GM12878 (cell line): ENCODE measurements around the gene PIM2. TPM values are rescaled to one million over a fixed set of nuclear protein-coding genes. Genes with fewer than 3 reads are reported as not detected.
A peak's percentile ranks its signal among the peaks of the same experiment; 100 is the strongest.

Experiments
- ATAC-seq: fragments of 200-7000 bp; cut with Tn5 transposase; 3 replicates; pipeline ENCODE4 v1.9.1; 2020; ENCODE audit warnings: mild to moderate bottlenecking, moderate library complexity
- BruUV-seq: library from RNA; stranded (reverse); fragments of 400-500 nt; replicated peaks from 2 replicates; lab custom pipeline; 2021; lab: Mats Ljungman, UMichigan
- CTCF ChIA-PET: fragments of 300-600 bp; sonication (Branson Sonifier 250); formaldehyde crosslinking; extraction: SDS; loops from one replicate; lab custom pipeline; 2021; ENCODE audit warnings: inconsistent platforms; lab: Yijun Ruan, JAX
- POLR2A ChIA-PET: fragments of 350-600 bp; formaldehyde crosslinking; extraction: SDS; loops from one replicate; lab custom pipeline; 2021; ENCODE audit warnings: inconsistent platforms; lab: Charles Lee
- RAD21 ChIA-PET: fragments of 300-600 bp; sonication (Branson Sonifier 250); formaldehyde crosslinking; loops from one replicate; lab custom pipeline; 2023; ENCODE audit warnings: antibody characterized with exemption; ENCODE audit not compliant: unreplicated experiment; lab: Charles Lee
- SMC1A ChIA-PET: fragments of 300-600 bp; sonication (Branson Sonifier 250); formaldehyde crosslinking; loops from one replicate; lab custom pipeline; 2023; ENCODE audit not compliant: unreplicated experiment, uncharacterized antibody; lab: Charles Lee
- DNase-seq: peaks from one replicate; pipeline ENCODE4 v3.0.0-alpha.2; 2011; ENCODE audit warnings: low read depth, low spot score
- FAIRE-seq: peaks from 3 replicates; lab custom pipeline; 2011; peaks lifted over from hg19 to GRCh38; lab: Jason Lieb, UNC
- H2AFZ ChIP-seq: 2 replicates; pipeline ENCODE4 v1.6.0; 2011; ENCODE audit warnings: low read depth, low read length, control low read depth; ENCODE audit not compliant: control insufficient read depth
- H3K27ac ChIP-seq: 2 replicates; pipeline ENCODE4 v1.5.1; 2011; ENCODE audit warnings: control low read depth; ENCODE audit not compliant: control insufficient read depth, insufficient read depth
- H3K27me3 ChIP-seq, 2 experiments: replicated peaks in 1 of 2; 2 replicates each; pipeline versions ENCODE4 v1.6.0 to v1.6.1; 2011; ENCODE audit warnings: low read length in 1 of 2; ENCODE audit not compliant: control insufficient read depth in 2 of 2, insufficient read depth in 2 of 2
- H3K36me3 ChIP-seq, 2 experiments: 2 replicates each; pipeline ENCODE4 v1.5.1; 2011; ENCODE audit warnings: low read length in 1 of 2; ENCODE audit not compliant: control insufficient read depth in 2 of 2, insufficient read depth in 2 of 2
- H3K4me1 ChIP-seq: 2 replicates; pipeline ENCODE4 v1.6.1; 2011; ENCODE audit warnings: mild to moderate bottlenecking, low read length, moderate library complexity, mixed read lengths; ENCODE audit not compliant: control insufficient read depth, insufficient read depth
- H3K4me2 ChIP-seq: 2 replicates; pipeline ENCODE4 v1.6.0; 2011; ENCODE audit warnings: control low read depth; ENCODE audit not compliant: control insufficient read depth, insufficient read depth
- H3K4me3 ChIP-seq: fragments of 200-600 bp; sonication (generic); 2 replicates; pipeline ENCODE4 v1.5.1; 2016
- H3K79me2 ChIP-seq: 2 replicates; pipeline ENCODE4 v1.6.0; 2011; ENCODE audit warnings: low read length; ENCODE audit not compliant: control insufficient read depth, insufficient read depth
- H3K9ac ChIP-seq: 2 replicates; pipeline ENCODE4 v1.8.0; 2011; ENCODE audit warnings: low read length, control low read depth, mixed read lengths; ENCODE audit not compliant: control insufficient read depth, insufficient read depth
- H3K9me3 ChIP-seq: replicated peaks from 3 replicates; pipeline ENCODE4 v1.5.1; 2011; ENCODE audit warnings: mild to moderate bottlenecking, low read length; ENCODE audit not compliant: control insufficient read depth, insufficient read depth
- H4K20me1 ChIP-seq: 2 replicates; pipeline ENCODE4 v1.6.0; 2011; ENCODE audit not compliant: control insufficient read depth, insufficient read depth
- CBX5 ChIP-seq: sonication (generic); IDR thresholded peaks from 2 replicates; pipeline ENCODE4 v1.6.1; 2016; ENCODE audit warnings: low read depth, moderate library complexity, mild to moderate bottlenecking, inconsistent platforms
- ESRRA ChIP-seq: IDR thresholded peaks from 2 replicates; pipeline ENCODE4 v1.6.1; 2012; ENCODE audit warnings: mild to moderate bottlenecking, low read length, improper control_type of control experiment
- LARP7 ChIP-seq: fragments of 450-650 bp; IDR thresholded peaks from 2 replicates; pipeline ENCODE4 v1.6.1; 2017; ENCODE audit warnings: mild to moderate bottlenecking
- MEF2A ChIP-seq: IDR thresholded peaks from 2 replicates; pipeline ENCODE4 v1.6.1; 2011; ENCODE audit warnings: low read depth, mild to moderate bottlenecking, low read length, moderate library complexity; ENCODE audit not compliant: insufficient read depth
- NR2F1 ChIP-seq: fragments of 450-650 bp; conservative IDR thresholded peaks from 2 replicates; pipeline ENCODE4 v1.6.1; 2017; ENCODE audit warnings: mild to moderate bottlenecking
- TCF3 ChIP-seq: IDR thresholded peaks from 2 replicates; pipeline ENCODE4 v1.6.1; 2012; ENCODE audit warnings: low read depth, mild to moderate bottlenecking, low read length, borderline replicate concordance; ENCODE audit not compliant: insufficient read depth
- ZSCAN29 ChIP-seq: fragments of 450-650 bp; IDR thresholded peaks from 2 replicates; pipeline ENCODE4 v1.6.1; 2017; ENCODE audit warnings: mild to moderate bottlenecking, moderate library complexity
- WGBS: methylation state at CpG from one replicate; pipeline ENCODE4 v1.1.6; 2016; ENCODE audit warnings: low lambda C conversion rate; ENCODE audit not compliant: insufficient replicate concordance, insufficient coverage; ENCODE audit errors: missing lambda C conversion rate; 5-methylcytosine and 5-hydroxymethylcytosine counted together
- in situ Hi-C: fragments of 300-500 bp; cut with MboI; formaldehyde crosslinking; loops from 9 replicates; pipeline ENCODE4 v1.14.3; 2018; ENCODE audit warnings: mixed read lengths
- intact Hi-C: fragments of 100-400 bp; cut with micrococcal nuclease; formaldehyde crosslinking; loops from one replicate; pipeline ENCODE4 v1.14.2; 2022; ENCODE audit not compliant: unreplicated experiment
- polyA plus RNA-seq, 11 experiments: library from polyadenylated mRNA; depleted of rRNA in 4 of 11; unstranded in 6 of 11; stranded (reverse) in 5 of 11; fragments of >200 nt; fragmentation: Nextera tagmentation in 4 of 11; fragmentation: Illumina TruSeq in 1 of 11; extraction: Ambion mirVana in 4 of 11; extraction: Trizol in 1 of 11; gene quantifications; 1 replicate in 1 of 11; 2 replicates in 10 of 11; pipeline versions ENCODE4 v1.2.1 to v1.2.3, GENCODE V29; 2011 to 2016; ENCODE audit warnings: inconsistent platforms in 2 of 11, missing spikeins in 2 of 11, low read depth in 1 of 11
- total RNA-seq, 4 experiments: library from RNA; depleted of rRNA in 3 of 4; stranded (reverse); fragments of >200 nt in 3 of 4; fragmentation: Illumina TruSeq in 1 of 4; extraction: Trizol in 1 of 4; gene quantifications; 2 replicates each; pipeline versions ENCODE4 v1.2.1 to v1.2.3, GENCODE V29; 2013 to 2021
- TF ChIP-seq, protein P1 (sequence below): fragments of 450-650 bp; conservative IDR thresholded peaks from 2 replicates; pipeline ENCODE4 v1.6.1; 2017; ENCODE audit warnings: mild to moderate bottlenecking, moderate library complexity
- TF ChIP-seq, protein P2 (sequence below): fragments of 450-650 bp; formaldehyde crosslinking; IDR thresholded peaks from 2 replicates; pipeline ENCODE4 v1.5.0; 2022; ENCODE audit warnings: mild to moderate bottlenecking, missing genetic modification characterization

PIM2 gene
- total and polyA plus RNA-seq, 10 of the 15 experiments (the other 5 are each of a cell fraction or from before 2014, with no cell fraction given), result 19.2 to 96.8 (median 32.3) TPM

DNA sequence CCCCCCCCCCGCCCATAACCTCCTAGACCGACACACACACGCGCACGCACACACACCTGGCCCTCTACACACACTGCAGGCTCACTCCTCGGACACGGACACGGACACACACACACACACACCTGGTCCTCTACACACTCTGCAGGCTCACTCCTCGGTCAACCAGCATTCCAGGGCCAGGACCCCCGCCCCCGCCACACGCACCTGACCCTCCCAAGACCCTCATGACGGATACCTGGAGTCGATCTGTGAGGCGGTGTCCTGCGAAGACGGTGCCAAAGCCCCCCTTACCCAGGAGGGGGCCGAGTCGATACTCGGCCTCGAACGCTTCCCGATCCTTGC, 552 bp downstream of the PIM2 start:
- Histone ChIP-seq H3K4me1 (peaks cover 9% of the 10 kb centered on the region), H3K9me3 (no peaks in the 10 kb centered on the region; the same call in 2 of the 3 replicates), H4K20me1 (peaks cover 5% of the 10 kb centered on the region), H2AFZ (no peak overlapping the region), H3K4me3 (peak overlapping the region; percentile 73), H3K36me3 (peaks cover 3 to 5% of the 10 kb centered on the region in 2 experiments; a peak in 3 of 4 replicates), H3K27ac (peak overlapping the region; percentile 83), H3K27me3 (no peaks in the 10 kb centered on the region), H3K9ac (peak overlapping the region; percentile 83), H3K79me2 (peaks cover 41% of the 10 kb centered on the region), H3K4me2 (no peak overlapping the region)
- DNase-seq, result no peak
- BruUV-seq, result no TSS peak
- 32% methylated on average over 18 of the region's 23 CpGs for WGBS
- TF ChIP-seq LARP7, result no peak
- TF ChIP-seq, protein P1, sequence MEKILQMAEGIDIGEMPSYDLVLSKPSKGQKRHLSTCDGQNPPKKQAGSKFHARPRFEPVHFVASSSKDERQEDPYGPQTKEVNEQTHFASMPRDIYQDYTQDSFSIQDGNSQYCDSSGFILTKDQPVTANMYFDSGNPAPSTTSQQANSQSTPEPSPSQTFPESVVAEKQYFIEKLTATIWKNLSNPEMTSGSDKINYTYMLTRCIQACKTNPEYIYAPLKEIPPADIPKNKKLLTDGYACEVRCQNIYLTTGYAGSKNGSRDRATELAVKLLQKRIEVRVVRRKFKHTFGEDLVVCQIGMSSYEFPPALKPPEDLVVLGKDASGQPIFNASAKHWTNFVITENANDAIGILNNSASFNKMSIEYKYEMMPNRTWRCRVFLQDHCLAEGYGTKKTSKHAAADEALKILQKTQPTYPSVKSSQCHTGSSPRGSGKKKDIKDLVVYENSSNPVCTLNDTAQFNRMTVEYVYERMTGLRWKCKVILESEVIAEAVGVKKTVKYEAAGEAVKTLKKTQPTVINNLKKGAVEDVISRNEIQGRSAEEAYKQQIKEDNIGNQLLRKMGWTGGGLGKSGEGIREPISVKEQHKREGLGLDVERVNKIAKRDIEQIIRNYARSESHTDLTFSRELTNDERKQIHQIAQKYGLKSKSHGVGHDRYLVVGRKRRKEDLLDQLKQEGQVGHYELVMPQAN, result no peak
- TF ChIP-seq, protein P2, sequence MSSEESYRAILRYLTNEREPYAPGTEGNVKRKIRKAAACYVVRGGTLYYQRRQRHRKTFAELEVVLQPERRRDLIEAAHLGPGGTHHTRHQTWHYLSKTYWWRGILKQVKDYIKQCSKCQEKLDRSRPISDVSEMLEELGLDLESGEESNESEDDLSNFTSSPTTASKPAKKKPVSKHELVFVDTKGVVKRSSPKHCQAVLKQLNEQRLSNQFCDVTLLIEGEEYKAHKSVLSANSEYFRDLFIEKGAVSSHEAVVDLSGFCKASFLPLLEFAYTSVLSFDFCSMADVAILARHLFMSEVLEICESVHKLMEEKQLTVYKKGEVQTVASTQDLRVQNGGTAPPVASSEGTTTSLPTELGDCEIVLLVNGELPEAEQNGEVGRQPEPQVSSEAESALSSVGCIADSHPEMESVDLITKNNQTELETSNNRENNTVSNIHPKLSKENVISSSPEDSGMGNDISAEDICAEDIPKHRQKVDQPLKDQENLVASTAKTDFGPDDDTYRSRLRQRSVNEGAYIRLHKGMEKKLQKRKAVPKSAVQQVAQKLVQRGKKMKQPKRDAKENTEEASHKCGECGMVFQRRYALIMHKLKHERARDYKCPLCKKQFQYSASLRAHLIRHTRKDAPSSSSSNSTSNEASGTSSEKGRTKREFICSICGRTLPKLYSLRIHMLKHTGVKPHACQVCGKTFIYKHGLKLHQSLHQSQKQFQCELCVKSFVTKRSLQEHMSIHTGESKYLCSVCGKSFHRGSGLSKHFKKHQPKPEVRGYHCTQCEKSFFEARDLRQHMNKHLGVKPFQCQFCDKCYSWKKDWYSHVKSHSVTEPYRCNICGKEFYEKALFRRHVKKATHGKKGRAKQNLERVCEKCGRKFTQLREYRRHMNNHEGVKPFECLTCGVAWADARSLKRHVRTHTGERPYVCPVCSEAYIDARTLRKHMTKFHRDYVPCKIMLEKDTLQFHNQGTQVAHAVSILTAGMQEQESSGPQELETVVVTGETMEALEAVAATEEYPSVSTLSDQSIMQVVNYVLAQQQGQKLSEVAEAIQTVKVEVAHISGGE, result no peak
- no peak for TF ChIP-seq NR2F1
- TF ChIP-seq MEF2A, result no peak
- TF ChIP-seq ESRRA, result no peak
- TF ChIP-seq ZSCAN29, result no peak
- no peak for TF ChIP-seq CBX5
- no peak for TF ChIP-seq TCF3
- in situ Hi-C loops (no loop called here), intact Hi-C loops (loop anchor here (5.0 kb wide), 2 partner anchors 39 to 124 kb away; partner anchors contain the start of genes OTUD5 and TFE3)
- ChIA-PET CTCF (interaction anchor here (1.2 kb wide), 1 partner anchor 25 kb away, joined by 4 read pairs; no protein-coding TSS in a partner anchor), RAD21 (interaction anchor here (1.0 kb wide), 1 partner anchor 19 kb away, joined by 4 read pairs; no protein-coding TSS in a partner anchor), POLR2A (interaction anchor here (2.9 kb wide), 1 partner anchor 21 kb away, joined by 21 read pairs; no protein-coding TSS in a partner anchor), SMC1A (interaction anchor here (1.0 kb wide), 1 partner anchor 21 kb away, joined by 4 read pairs; no protein-coding TSS in a partner anchor)
- ATAC-seq, result no peak
- no peak for FAIRE-seq
